Rectal smooth muscle tissue (tissue), 1 donor: ENCODE results near the gene TRIP11.

Experiments
- H3K27ac ChIP-seq: one replicate; pipeline ENCODE4 v1.7.0; 2013; ENCODE audit warnings: low read depth, low read length, inconsistent platforms
- H3K27me3 ChIP-seq: one replicate; pipeline ENCODE4 v1.7.0; 2013; ENCODE audit warnings: low read length; ENCODE audit not compliant: control insufficient read depth, insufficient read depth
- H3K36me3 ChIP-seq: one replicate; pipeline ENCODE4 v1.7.0; 2013; ENCODE audit warnings: low read length; ENCODE audit not compliant: control insufficient read depth, insufficient read depth
- H3K4me1 ChIP-seq: one replicate; pipeline ENCODE4 v1.7.0; 2013; ENCODE audit warnings: low read length; ENCODE audit not compliant: control insufficient read depth, insufficient read depth
- H3K4me3 ChIP-seq: one replicate; pipeline ENCODE4 v1.7.0; 2013; ENCODE audit warnings: low read length
- H3K9ac ChIP-seq: one replicate; pipeline ENCODE4 v1.7.0; 2013; ENCODE audit warnings: low read length

TRIP11 gene

GRCh38 chr14:92035890-92036289, 4.0 kb downstream of the TRIP11 start:
- H3K4me3 ChIP-seq = no peak overlapping the region
- no peaks in the 10 kb centered on the region for H3K36me3 ChIP-seq
- peaks cover 8% of the 10 kb centered on the region for H3K4me1 ChIP-seq
- H3K27me3 ChIP-seq = no peaks in the 10 kb centered on the region
- H3K9ac ChIP-seq = no peak overlapping the region
- H3K27ac ChIP-seq = no peak overlapping the region

- H3K36me3 ChIP-seq = peaks cover 4% of the 10 kb centered on the region
- no peak overlapping the region for H3K4me3 ChIP-seq
- no peak overlapping the region for H3K27ac ChIP-seq
- peaks cover 8% of the 10 kb centered on the region for H3K4me1 ChIP-seq
- H3K9ac ChIP-seq = no peak overlapping the region
- no peaks in the 10 kb centered on the region for H3K27me3 ChIP-seq
Measured at GRCh38 chr14:92033906-92034687, 5.8 kb downstream of the TRIP11 start.

- Histone ChIP-seq H3K4me3 (no peak overlapping the region), H3K9ac (no peak overlapping the region), H3K27me3 (no peaks in the 10 kb centered on the region), H3K4me1 (peaks cover 5% of the 10 kb centered on the region), H3K36me3 (peaks cover 4% of the 10 kb centered on the region), H3K27ac (no peak overlapping the region)
Measured at GRCh38 chr14:92033433-92033832, 6.4 kb downstream of the TRIP11 start.

- H3K27ac ChIP-seq = no peak overlapping the region
- no peaks in the 10 kb centered on the region for H3K4me1 ChIP-seq
- no peak overlapping the region for H3K9ac ChIP-seq
- peaks cover 7% of the 10 kb centered on the region for H3K36me3 ChIP-seq
- no peaks in the 10 kb centered on the region for H3K27me3 ChIP-seq
- H3K4me3 ChIP-seq = no peak overlapping the region
Measured at GRCh38 chr14:92026548-92027190, 13.2 kb downstream of the TRIP11 start.

- Histone ChIP-seq H3K27ac (no peak overlapping the region), H3K4me1 (no peaks in the 10 kb centered on the region), H3K9ac (no peak overlapping the region), H3K36me3 (peaks cover 3% of the 10 kb centered on the region), H3K27me3 (no peaks in the 10 kb centered on the region), H3K4me3 (no peak overlapping the region)
Measured at GRCh38 chr14:92022036-92022435, 17.8 kb downstream of the TRIP11 start.

GRCh38 chr14:92021523-92021922, 18.3 kb downstream of the TRIP11 start:
- peaks cover 3% of the 10 kb centered on the region for H3K36me3 ChIP-seq
- H3K27ac ChIP-seq = no peak overlapping the region
- no peak overlapping the region for H3K9ac ChIP-seq
- H3K4me3 ChIP-seq = no peak overlapping the region
- no peaks in the 10 kb centered on the region for H3K4me1 ChIP-seq
- H3K27me3 ChIP-seq = no peaks in the 10 kb centered on the region

GRCh38 chr14:92014040-92014439, 25.8 kb downstream of the TRIP11 start:
- Histone ChIP-seq H3K4me1 (no peaks in the 10 kb centered on the region), H3K36me3 (peaks cover 17% of the 10 kb centered on the region), H3K27me3 (no peaks in the 10 kb centered on the region), H3K4me3 (no peak overlapping the region), H3K27ac (no peak overlapping the region), H3K9ac (no peak overlapping the region)

GRCh38 chr14:92012121-92012748, 27.6 kb downstream of the TRIP11 start:
- H3K4me1 ChIP-seq = no peaks in the 10 kb centered on the region
- no peak overlapping the region for H3K4me3 ChIP-seq
- no peak overlapping the region for H3K9ac ChIP-seq
- peaks cover 21% of the 10 kb centered on the region for H3K36me3 ChIP-seq
- H3K27ac ChIP-seq = no peak overlapping the region
- H3K27me3 ChIP-seq = no peaks in the 10 kb centered on the region

- Histone ChIP-seq H3K4me1 (no peaks in the 10 kb centered on the region), H3K27me3 (no peaks in the 10 kb centered on the region), H3K36me3 (peaks cover 17% of the 10 kb centered on the region), H3K4me3 (no peak overlapping the region), H3K9ac (no peak overlapping the region), H3K27ac (no peak overlapping the region)
Measured at GRCh38 chr14:92010644-92011043, 29.2 kb downstream of the TRIP11 start.

- Histone ChIP-seq H3K27ac (no peak overlapping the region), H3K36me3 (peaks cover 15% of the 10 kb centered on the region), H3K27me3 (no peaks in the 10 kb centered on the region), H3K4me1 (no peaks in the 10 kb centered on the region), H3K4me3 (no peak overlapping the region), H3K9ac (no peak overlapping the region)
Measured at GRCh38 chr14:92009604-92010003, 30.3 kb downstream of the TRIP11 start.

GRCh38 chr14:92005019-92005418, 34.8 kb downstream of the TRIP11 start:
- no peaks in the 10 kb centered on the region for H3K27me3 ChIP-seq
- H3K4me1 ChIP-seq = no peaks in the 10 kb centered on the region
- H3K9ac ChIP-seq = no peak overlapping the region
- no peak overlapping the region for H3K4me3 ChIP-seq
- no peak overlapping the region for H3K27ac ChIP-seq
- H3K36me3 ChIP-seq = peaks cover 6% of the 10 kb centered on the region

- Histone ChIP-seq H3K4me3 (no peak overlapping the region), H3K27me3 (no peaks in the 10 kb centered on the region), H3K36me3 (peaks cover 6% of the 10 kb centered on the region), H3K9ac (no peak overlapping the region), H3K4me1 (no peaks in the 10 kb centered on the region), H3K27ac (no peak overlapping the region)
Measured at GRCh38 chr14:92004062-92004461, 35.8 kb downstream of the TRIP11 start.
